Breast epithelium (tissue), 3 donors: ENCODE results near the gene ANKMY1.

Experiments used
- POLR2A ChIP-seq: fragments of 450-650 bp; IDR thresholded peaks from one replicate; pipeline ENCODE4 v1.6.1; 2016; ENCODE audit warnings: antibody characterized with exemption, mild to moderate bottlenecking, moderate library complexity
- TF ChIP-seq, protein P1 (sequence below), 3 donors: fragments of 450-650 bp; IDR thresholded peaks; one replicate each; pipeline ENCODE4 v1.5.1; 2016 to 2017; ENCODE audit warnings: antibody characterized with exemption in 3 of 3, mild to moderate bottlenecking in 3 of 3, moderate library complexity in 3 of 3

- TF ChIP-seq, protein P1, sequence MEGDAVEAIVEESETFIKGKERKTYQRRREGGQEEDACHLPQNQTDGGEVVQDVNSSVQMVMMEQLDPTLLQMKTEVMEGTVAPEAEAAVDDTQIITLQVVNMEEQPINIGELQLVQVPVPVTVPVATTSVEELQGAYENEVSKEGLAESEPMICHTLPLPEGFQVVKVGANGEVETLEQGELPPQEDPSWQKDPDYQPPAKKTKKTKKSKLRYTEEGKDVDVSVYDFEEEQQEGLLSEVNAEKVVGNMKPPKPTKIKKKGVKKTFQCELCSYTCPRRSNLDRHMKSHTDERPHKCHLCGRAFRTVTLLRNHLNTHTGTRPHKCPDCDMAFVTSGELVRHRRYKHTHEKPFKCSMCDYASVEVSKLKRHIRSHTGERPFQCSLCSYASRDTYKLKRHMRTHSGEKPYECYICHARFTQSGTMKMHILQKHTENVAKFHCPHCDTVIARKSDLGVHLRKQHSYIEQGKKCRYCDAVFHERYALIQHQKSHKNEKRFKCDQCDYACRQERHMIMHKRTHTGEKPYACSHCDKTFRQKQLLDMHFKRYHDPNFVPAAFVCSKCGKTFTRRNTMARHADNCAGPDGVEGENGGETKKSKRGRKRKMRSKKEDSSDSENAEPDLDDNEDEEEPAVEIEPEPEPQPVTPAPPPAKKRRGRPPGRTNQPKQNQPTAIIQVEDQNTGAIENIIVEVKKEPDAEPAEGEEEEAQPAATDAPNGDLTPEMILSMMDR (IDR thresholded peaks at IDR 0.05) = no peak
- TF ChIP-seq POLR2A = no peak
These were observed 1.5 kb upstream of the ANKMY1 start for GRCh38 chr2:240559286-240559685.
